ENCODE measurements around the gene SHKBP1. TPM values are rescaled to one million over a fixed set of nuclear protein-coding genes. Genes with fewer than 3 reads are reported as not detected.

SHKBP1 gene
- total and polyA plus RNA-seq, 2 experiments from 2014 or later = 63.6 to 83.4 TPM

- no peaks in the 10 kb centered on the region for H3K4me1 ChIP-seq (ENCODE audit: low read depth)
- H3K4me3 ChIP-seq = no peak overlapping the region
- H3K27me3 ChIP-seq = no peaks in the 10 kb centered on the region
- no peak for TF ChIP-seq CTCF (IDR thresholded peaks at IDR 0.05; ENCODE audit: low read depth, low read length)
- no peak for DNase-seq (ENCODE audit: low read depth in 1 of 2, low spot score in 1 of 2)
- H3K36me3 ChIP-seq = no peaks in the 10 kb centered on the region
- H3K9me3 ChIP-seq (ENCODE audit: low read depth) = no peaks in the 10 kb centered on the region
- no peak overlapping the region for H3K27ac ChIP-seq
These were observed 6.6 kb downstream of the SHKBP1 start for GRCh38 chr19:40583283-40583682.

GRCh38 chr19:40584007-40584406, 7.3 kb downstream of the SHKBP1 start:
- no peak overlapping the region for H3K4me3 ChIP-seq
- TF ChIP-seq CTCF (IDR thresholded peaks at IDR 0.05; ENCODE audit: low read depth, low read length) = peak; percentile 20
- no peaks in the 10 kb centered on the region for H3K27me3 ChIP-seq
- no peaks in the 10 kb centered on the region for H3K9me3 ChIP-seq (ENCODE audit: low read depth)
- H3K27ac ChIP-seq = no peak overlapping the region
- no peaks in the 10 kb centered on the region for H3K4me1 ChIP-seq (ENCODE audit: low read depth)
- no peak for DNase-seq (ENCODE audit: low read depth in 1 of 2, low spot score in 1 of 2)
- H3K36me3 ChIP-seq = no peaks in the 10 kb centered on the region

- no peak overlapping the region for H3K4me3 ChIP-seq
- H3K27me3 ChIP-seq = no peaks in the 10 kb centered on the region
- no peak for TF ChIP-seq CTCF (IDR thresholded peaks at IDR 0.05; ENCODE audit: low read depth, low read length)
- H3K9me3 ChIP-seq (ENCODE audit: low read depth) = no peaks in the 10 kb centered on the region
- peak in 1 of 2 donors; percentile 73 for DNase-seq (ENCODE audit: low read depth in 1 of 2, low spot score in 1 of 2)
- H3K27ac ChIP-seq = no peak overlapping the region
- no peaks in the 10 kb centered on the region for H3K4me1 ChIP-seq (ENCODE audit: low read depth)
- H3K36me3 ChIP-seq = no peaks in the 10 kb centered on the region
These were observed 8.7 kb downstream of the SHKBP1 start for GRCh38 chr19:40585241-40585981.

- no peak for TF ChIP-seq CTCF (IDR thresholded peaks at IDR 0.05; ENCODE audit: low read depth, low read length)
- no peaks in the 10 kb centered on the region for H3K4me1 ChIP-seq (ENCODE audit: low read depth)
These were observed 9.3 kb downstream of the SHKBP1 start for GRCh38 chr19:40585982-40586422.

GRCh38 chr19:40586611-40587010, 9.9 kb downstream of the SHKBP1 start:
- H3K4me1 ChIP-seq (ENCODE audit: low read depth) = no peaks in the 10 kb centered on the region
- no peak for TF ChIP-seq CTCF (IDR thresholded peaks at IDR 0.05; ENCODE audit: low read depth, low read length)
- no peaks in the 10 kb centered on the region for H3K9me3 ChIP-seq (ENCODE audit: low read depth)
- H3K27me3 ChIP-seq = no peaks in the 10 kb centered on the region
- no peak overlapping the region for H3K27ac ChIP-seq
- DNase-seq (ENCODE audit: low read depth in 1 of 2, low spot score in 1 of 2) = no peak
- no peaks in the 10 kb centered on the region for H3K36me3 ChIP-seq
- no peak overlapping the region for H3K4me3 ChIP-seq

More at GRCh38 chr19:40585982-40586422, 9.3 kb downstream of the SHKBP1 start:
- no peak overlapping the region for H3K4me3 ChIP-seq
- H3K27me3 ChIP-seq = no peaks in the 10 kb centered on the region
- H3K27ac ChIP-seq = no peak overlapping the region
- no peaks in the 10 kb centered on the region for H3K9me3 ChIP-seq (ENCODE audit: low read depth)
- no peaks in the 10 kb centered on the region for H3K36me3 ChIP-seq
- no peak for DNase-seq (ENCODE audit: low read depth in 1 of 2, low spot score in 1 of 2)

Data from cardiac muscle cell (in vitro differentiated cells and primary cell).